K562 (cell line): ENCODE data around the gene VSIG2. TPM values are rescaled to one million over a fixed set of nuclear protein-coding genes. Genes with fewer than 3 reads are reported as not detected.

Source experiments
- ATAC-seq: fragments of 200-7000 bp; cut with Tn5 transposase; 3 replicates; pipeline ENCODE4 v1.9.1; 2020; ENCODE audit warnings: moderate library complexity
- BruUV-seq: library from RNA; stranded (reverse); fragments of 400-500 nt; replicated peaks from 2 replicates; lab custom pipeline; 2021; lab: Mats Ljungman, UMichigan
- CTCF ChIA-PET: fragments of 300-600 bp; formaldehyde crosslinking; extraction: SDS; loops from one replicate; lab custom pipeline; 2021; ENCODE audit warnings: low intra/inter-chr PET ratio; lab: Yijun Ruan, JAX
- POLR2A ChIA-PET: fragments of 300-600, 350-650 bp; sonication (Branson Sonifier 250); formaldehyde crosslinking; extraction: SDS; loops from one replicate; lab custom pipeline; 2021; ENCODE audit warnings: antibody characterized with exemption, inconsistent platforms; lab: Yijun Ruan, JAX
- DNase-seq, 4 experiments: peaks; one replicate each; pipeline versions ENCODE4 v3.0.0 to v3.0.0-alpha.2; 2011 to 2018; ENCODE audit warnings: low spot score in 3 of 4, mixed read lengths in 3 of 4; ENCODE audit errors: extremely low read depth in 1 of 4
- FAIRE-seq: peaks from 2 replicates; lab custom pipeline; 2011; peaks lifted over from hg19 to GRCh38; lab: Jason Lieb, UNC
- H2AFZ ChIP-seq: 2 replicates; pipeline ENCODE4 v1.6.0; 2011; ENCODE audit warnings: low read depth, low read length, control low read depth, inconsistent platforms
- H3K27ac ChIP-seq: fragments of 200-600 bp; 3 replicates; pipeline ENCODE4 v1.8.0; 2011; ENCODE audit warnings: low read depth, mild to moderate bottlenecking, control low read depth, inconsistent platforms, low read length, moderate library complexity, mixed read lengths; ENCODE audit errors: extremely low read depth
- H3K27me3 ChIP-seq, 2 experiments: fragments of 300-600 bp in 1 of 2; 2 replicates in 1 of 2; 3 replicates in 1 of 2; pipeline versions ENCODE4 v1.6.0 to v1.8.0; 2011; ENCODE audit warnings: inconsistent platforms in 2 of 2, low read length in 2 of 2, mild to moderate bottlenecking in 1 of 2, mixed read lengths in 1 of 2, moderate library complexity in 1 of 2; ENCODE audit not compliant: control insufficient read depth in 2 of 2, insufficient read depth in 2 of 2
- H3K36me3 ChIP-seq: fragments of 300-600 bp; 3 replicates; pipeline ENCODE4 v1.8.0; 2011; ENCODE audit warnings: mild to moderate bottlenecking, low read length, inconsistent platforms; ENCODE audit not compliant: control insufficient read depth, insufficient read depth
- H3K4me1 ChIP-seq, 2 experiments: fragments of 200-600 bp in 1 of 2; replicated peaks in 1 of 2; 2 replicates in 1 of 2; 3 replicates in 1 of 2; pipeline versions ENCODE4 v1.5.1 to v1.8.0; 2011; ENCODE audit warnings: inconsistent platforms in 2 of 2, low read length in 2 of 2, mild to moderate bottlenecking in 1 of 2, mixed read lengths in 1 of 2, moderate library complexity in 1 of 2; ENCODE audit not compliant: control insufficient read depth in 2 of 2, insufficient read depth in 2 of 2
- H3K4me2 ChIP-seq: 2 replicates; pipeline ENCODE4 v1.6.1; 2011; ENCODE audit warnings: low read length, control low read depth, inconsistent platforms, mixed read lengths; ENCODE audit not compliant: insufficient read depth
- H3K4me3 ChIP-seq: fragments of 200-600 bp; sonication (generic), shearing (Covaris generic); 2 replicates; pipeline ENCODE4 v1.5.1; 2016; ENCODE audit warnings: control low read depth, inconsistent platforms
- H3K79me2 ChIP-seq: fragments of 200-600 bp; 3 replicates; pipeline ENCODE4 v1.8.0; 2011; ENCODE audit warnings: low read length, inconsistent platforms; ENCODE audit not compliant: control insufficient read depth, insufficient read depth
- H3K9ac ChIP-seq, 2 experiments: 2 replicates each; pipeline versions ENCODE4 v1.6.0 to v1.6.1; 2011; ENCODE audit warnings: low read depth in 2 of 2, low read length in 2 of 2, control low read depth in 1 of 2, inconsistent platforms in 1 of 2, mild to moderate bottlenecking in 1 of 2, mixed read lengths in 1 of 2; ENCODE audit not compliant: insufficient read depth in 1 of 2
- H3K9me1 ChIP-seq: one replicate; pipeline ENCODE4 v1.6.0; 2011; ENCODE audit warnings: inconsistent platforms, mild to moderate bottlenecking, low read length, moderate library complexity; ENCODE audit not compliant: control insufficient read depth, insufficient read depth
- H3K9me3 ChIP-seq: replicated peaks from 2 replicates; pipeline ENCODE4 v1.5.1; 2011; ENCODE audit warnings: low read depth, low read length, inconsistent platforms; ENCODE audit not compliant: control insufficient read depth, insufficient read depth
- H4K20me1 ChIP-seq: replicated peaks from 2 replicates; pipeline ENCODE4 v1.6.1; 2011; ENCODE audit warnings: low read length, inconsistent platforms, mixed read lengths; ENCODE audit not compliant: control insufficient read depth, insufficient read depth
- CBX3 ChIP-seq, 2 experiments: IDR thresholded peaks; 1 replicate in 1 of 2; 2 replicates in 1 of 2; pipeline ENCODE4 v1.6.1; 2012; ENCODE audit warnings: inconsistent platforms in 2 of 2, low read length in 2 of 2, borderline replicate concordance in 1 of 2, control low read depth in 1 of 2
- EP400 ChIP-seq: fragments of 450-650 bp; IDR thresholded peaks from 2 replicates; pipeline ENCODE4 v1.6.1; 2017; ENCODE audit warnings: antibody characterized with exemption, mild to moderate bottlenecking, moderate library complexity
- HMGN3 ChIP-seq: IDR thresholded peaks from 2 replicates; pipeline ENCODE4 v1.6.1; 2011; ENCODE audit warnings: borderline replicate concordance, low read depth, mild to moderate bottlenecking, mixed read lengths, low read length; ENCODE audit not compliant: insufficient read length; ENCODE audit errors: extremely low read depth
- HNRNPK ChIP-seq: fragments of 200-400 bp; formaldehyde crosslinking; IDR thresholded peaks from one replicate; pipeline ENCODE4 v1.6.1; 2018; ENCODE audit warnings: mild to moderate bottlenecking, low read depth, low read length; ENCODE audit not compliant: poor library complexity, severe bottlenecking
- MTA1 ChIP-seq: fragments of 450-650 bp; IDR thresholded peaks from 2 replicates; pipeline ENCODE4 v1.6.1; 2017; ENCODE audit warnings: borderline replicate concordance
- PTTG1 ChIP-seq: fragments of 450-650 bp; IDR thresholded peaks from 2 replicates; pipeline ENCODE4 v1.6.1; 2016; ENCODE audit warnings: low read depth, mild to moderate bottlenecking, missing genetic modification characterization, missing compliant biosample characterization
- SIN3A ChIP-seq, 2 experiments: fragments of 150-350 bp in 1 of 2; IDR thresholded peaks; 2 replicates each; pipeline ENCODE4 v1.6.1; 2011 to 2016; ENCODE audit warnings: borderline replicate concordance in 2 of 2, low read depth in 2 of 2, low read length in 2 of 2, mild to moderate bottlenecking in 2 of 2, moderate library complexity in 2 of 2; ENCODE audit not compliant: control insufficient read depth in 1 of 2
- SMAD2 ChIP-seq: fragments of 150-350 bp; IDR thresholded peaks from 2 replicates; pipeline ENCODE4 v1.6.1; 2014; ENCODE audit warnings: low read depth, mild to moderate bottlenecking, low read length
- SRF ChIP-seq, 2 experiments: fragments of 250-450, 450-650 bp in 1 of 2; sonication (Bioruptor Pico) in 1 of 2; sonication (generic) in 1 of 2; formaldehyde crosslinking; IDR thresholded peaks; 2 replicates each; pipeline versions ENCODE4 v1.5.0 to v1.5.1; 2020 to 2022; ENCODE audit warnings: mild to moderate bottlenecking in 1 of 2, missing genetic modification reagents in 1 of 2
- ZFPM2 ChIP-seq: fragments of 250-450 bp; sonication (Bioruptor Pico); IDR thresholded peaks from 2 replicates; pipeline ENCODE4 v1.5.1; 2022; ENCODE audit warnings: mild to moderate bottlenecking
- ZNF644 ChIP-seq: fragments of 200-800 bp; sonication (Bioruptor generic); IDR thresholded peaks from 2 replicates; pipeline ENCODE4 v1.6.1; 2016; ENCODE audit warnings: low read depth, missing genetic modification characterization, missing compliant biosample characterization
- ZNF695 ChIP-seq: fragments of 450-650 bp; formaldehyde crosslinking; IDR thresholded peaks from 2 replicates; pipeline ENCODE4 v1.4.0; 2020; ENCODE audit warnings: mild to moderate bottlenecking, moderate library complexity
- ZNF785 ChIP-seq: fragments of 250-450 bp; sonication (Bioruptor Pico); IDR thresholded peaks from 2 replicates; pipeline ENCODE4 v1.4.0; 2020; ENCODE audit warnings: mild to moderate bottlenecking
- WGBS: fragments of 100-300 bp; shearing (Covaris generic); methylation state at CpG from one replicate; pipeline ENCODE4 v1.1.6; 2016; ENCODE audit warnings: low coverage, mixed read lengths; ENCODE audit not compliant: insufficient coverage; ENCODE audit errors: missing lambda C conversion rate; 5-methylcytosine and 5-hydroxymethylcytosine counted together
- in situ Hi-C: fragments of 300-500 bp; cut with MboI; formaldehyde crosslinking; loops from 4 replicates; pipeline ENCODE4 v1.15.0; 2018; ENCODE audit warnings: inconsistent platforms, mixed read lengths
- intact Hi-C: fragments of 100-400 bp; cut with micrococcal nuclease; formaldehyde crosslinking; loops from 2 replicates; pipeline ENCODE4 v1.14.2; 2022
- polyA plus RNA-seq, 8 experiments: library from polyadenylated mRNA; depleted of rRNA in 4 of 8; stranded (reverse) in 5 of 8; unstranded in 3 of 8; fragments of >200 nt; fragmentation: Nextera tagmentation in 2 of 8; fragmentation: Illumina TruSeq in 1 of 8; extraction: Ambion mirVana in 2 of 8; extraction: Trizol in 1 of 8; gene quantifications; 2 replicates each; pipeline versions ENCODE4 v1.2.1 to v1.2.3, GENCODE V29; 2011 to 2014; ENCODE audit warnings: inconsistent platforms in 1 of 8, missing spikeins in 1 of 8
- total RNA-seq, 7 experiments: library from RNA; depleted of rRNA in 6 of 7; stranded (reverse); fragments of >200 nt in 6 of 7; fragmentation: Illumina TruSeq in 2 of 7; extraction: Trizol in 2 of 7; gene quantifications; 2 replicates each; pipeline versions ENCODE4 v1.2.1 to v1.2.3, GENCODE V29; 2011 to 2021; ENCODE audit warnings: low replicate concordance in 1 of 7
- TF ChIP-seq, protein P1 (sequence below): fragments of 450-650 bp; IDR thresholded peaks from 2 replicates; pipeline ENCODE4 v1.6.1; 2016; ENCODE audit warnings: mild to moderate bottlenecking
- TF ChIP-seq, protein P2 (sequence below): fragments of 250-450 bp; sonication (Bioruptor Pico); IDR thresholded peaks from 2 replicates; pipeline ENCODE4 v1.8.0; 2022; ENCODE audit warnings: inconsistent platforms, mild to moderate bottlenecking, moderate library complexity, borderline replicate concordance
- TF ChIP-seq, protein P3 (sequence below): fragments of 250-450 bp; sonication (Bioruptor Pico); IDR thresholded peaks from 2 replicates; pipeline ENCODE4 v1.5.0; 2021
- TF ChIP-seq, protein P4 (sequence below): fragments of 250-450 bp; sonication (Bioruptor Pico); IDR thresholded peaks from 2 replicates; pipeline ENCODE4 v1.8.0; 2021; ENCODE audit warnings: mild to moderate bottlenecking, moderate library complexity

Gene VSIG2
- total and polyA plus RNA-seq, 9 of the 15 experiments (the other 6 are each of a cell fraction or from before 2014, with no cell fraction given): not detected

DNA sequence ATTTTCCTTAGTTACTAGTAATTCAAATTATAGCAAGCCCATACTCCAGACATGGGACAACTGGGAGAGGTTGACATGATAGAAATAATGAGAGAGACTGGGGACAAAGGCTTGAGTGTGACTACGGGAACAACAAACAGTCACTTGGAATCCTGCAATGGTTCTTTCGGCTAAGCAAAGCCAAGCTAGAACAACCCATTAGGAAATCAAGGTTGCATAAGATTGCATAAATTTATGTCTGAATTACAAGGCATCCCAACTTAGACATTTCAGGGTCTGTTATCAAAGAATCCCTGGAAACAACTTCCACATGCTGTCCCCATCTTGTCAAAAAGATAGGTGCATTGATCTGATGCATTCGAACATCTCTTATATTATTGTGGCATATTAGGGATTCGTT, 22.5 kb downstream of the VSIG2 start:
- Histone ChIP-seq H3K27me3 (peaks cover 14 to 31% of the 10 kb centered on the region in 2 experiments), H3K9me1 (no peaks in the 10 kb centered on the region), H4K20me1 (0 out of 2 replicates have a peak, but pooled peaks cover 1% of the 10 kb centered on the region), H3K9ac (no peak overlapping the region), H3K36me3 (no peaks in the 10 kb centered on the region), H3K4me3 (no peak overlapping the region), H3K9me3 (no peaks in the 10 kb centered on the region), H3K4me1 (no peaks in the 10 kb centered on the region; a peak in 1 of 5 replicates), H3K27ac (no peak overlapping the region), H3K79me2 (no peaks in the 10 kb centered on the region), H3K4me2 (no peak overlapping the region), H2AFZ (no peak overlapping the region)
- ATAC-seq (no peak), FAIRE-seq (no peak), DNase-seq (no peak)
- in situ Hi-C loops (no loop called here), intact Hi-C loops (no loop called here)
- POLR2A ChIA-PET: no interaction called here
- WGBS: 1% methylated on average over 4 of the region's 4 CpGs
- CTCF ChIA-PET: no interaction called here
- BruUV-seq: no TSS peak
- TF ChIP-seq, protein P1, sequence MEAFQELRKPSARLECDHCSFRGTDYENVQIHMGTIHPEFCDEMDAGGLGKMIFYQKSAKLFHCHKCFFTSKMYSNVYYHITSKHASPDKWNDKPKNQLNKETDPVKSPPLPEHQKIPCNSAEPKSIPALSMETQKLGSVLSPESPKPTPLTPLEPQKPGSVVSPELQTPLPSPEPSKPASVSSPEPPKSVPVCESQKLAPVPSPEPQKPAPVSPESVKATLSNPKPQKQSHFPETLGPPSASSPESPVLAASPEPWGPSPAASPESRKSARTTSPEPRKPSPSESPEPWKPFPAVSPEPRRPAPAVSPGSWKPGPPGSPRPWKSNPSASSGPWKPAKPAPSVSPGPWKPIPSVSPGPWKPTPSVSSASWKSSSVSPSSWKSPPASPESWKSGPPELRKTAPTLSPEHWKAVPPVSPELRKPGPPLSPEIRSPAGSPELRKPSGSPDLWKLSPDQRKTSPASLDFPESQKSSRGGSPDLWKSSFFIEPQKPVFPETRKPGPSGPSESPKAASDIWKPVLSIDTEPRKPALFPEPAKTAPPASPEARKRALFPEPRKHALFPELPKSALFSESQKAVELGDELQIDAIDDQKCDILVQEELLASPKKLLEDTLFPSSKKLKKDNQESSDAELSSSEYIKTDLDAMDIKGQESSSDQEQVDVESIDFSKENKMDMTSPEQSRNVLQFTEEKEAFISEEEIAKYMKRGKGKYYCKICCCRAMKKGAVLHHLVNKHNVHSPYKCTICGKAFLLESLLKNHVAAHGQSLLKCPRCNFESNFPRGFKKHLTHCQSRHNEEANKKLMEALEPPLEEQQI: no peak
- TF ChIP-seq ZNF785 (CRISPR knock-in tag): no peak
- no peak for TF ChIP-seq ZFPM2 (CRISPR knock-in tag)
- no peak for TF ChIP-seq ZNF695 (CRISPR knock-in tag)
- TF ChIP-seq, protein P2, sequence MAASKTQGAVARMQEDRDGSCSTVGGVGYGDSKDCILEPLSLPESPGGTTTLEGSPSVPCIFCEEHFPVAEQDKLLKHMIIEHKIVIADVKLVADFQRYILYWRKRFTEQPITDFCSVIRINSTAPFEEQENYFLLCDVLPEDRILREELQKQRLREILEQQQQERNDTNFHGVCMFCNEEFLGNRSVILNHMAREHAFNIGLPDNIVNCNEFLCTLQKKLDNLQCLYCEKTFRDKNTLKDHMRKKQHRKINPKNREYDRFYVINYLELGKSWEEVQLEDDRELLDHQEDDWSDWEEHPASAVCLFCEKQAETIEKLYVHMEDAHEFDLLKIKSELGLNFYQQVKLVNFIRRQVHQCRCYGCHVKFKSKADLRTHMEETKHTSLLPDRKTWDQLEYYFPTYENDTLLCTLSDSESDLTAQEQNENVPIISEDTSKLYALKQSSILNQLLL (CRISPR knock-in tag): no peak
- TF ChIP-seq, protein P3, sequence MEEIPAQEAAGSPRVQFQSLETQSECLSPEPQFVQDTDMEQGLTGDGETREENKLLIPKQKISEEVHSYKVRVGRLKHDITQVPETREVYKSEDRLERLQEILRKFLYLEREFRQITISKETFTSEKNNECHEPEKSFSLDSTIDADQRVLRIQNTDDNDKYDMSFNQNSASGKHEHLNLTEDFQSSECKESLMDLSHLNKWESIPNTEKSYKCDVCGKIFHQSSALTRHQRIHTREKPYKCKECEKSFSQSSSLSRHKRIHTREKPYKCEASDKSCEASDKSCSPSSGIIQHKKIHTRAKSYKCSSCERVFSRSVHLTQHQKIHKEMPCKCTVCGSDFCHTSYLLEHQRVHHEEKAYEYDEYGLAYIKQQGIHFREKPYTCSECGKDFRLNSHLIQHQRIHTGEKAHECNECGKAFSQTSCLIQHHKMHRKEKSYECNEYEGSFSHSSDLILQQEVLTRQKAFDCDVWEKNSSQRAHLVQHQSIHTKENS (CRISPR knock-in tag): no peak
- TF ChIP-seq SMAD2: no peak
- no peak for TF ChIP-seq HMGN3
- no peak for TF ChIP-seq CBX3 (IDR thresholded peaks at IDR 0.05; ENCODE audit: borderline replicate concordance in 1 of 2, low read length in 2 of 2)
- TF ChIP-seq EP400: no peak
- TF ChIP-seq MTA1: no peak
- TF ChIP-seq, protein P4, sequence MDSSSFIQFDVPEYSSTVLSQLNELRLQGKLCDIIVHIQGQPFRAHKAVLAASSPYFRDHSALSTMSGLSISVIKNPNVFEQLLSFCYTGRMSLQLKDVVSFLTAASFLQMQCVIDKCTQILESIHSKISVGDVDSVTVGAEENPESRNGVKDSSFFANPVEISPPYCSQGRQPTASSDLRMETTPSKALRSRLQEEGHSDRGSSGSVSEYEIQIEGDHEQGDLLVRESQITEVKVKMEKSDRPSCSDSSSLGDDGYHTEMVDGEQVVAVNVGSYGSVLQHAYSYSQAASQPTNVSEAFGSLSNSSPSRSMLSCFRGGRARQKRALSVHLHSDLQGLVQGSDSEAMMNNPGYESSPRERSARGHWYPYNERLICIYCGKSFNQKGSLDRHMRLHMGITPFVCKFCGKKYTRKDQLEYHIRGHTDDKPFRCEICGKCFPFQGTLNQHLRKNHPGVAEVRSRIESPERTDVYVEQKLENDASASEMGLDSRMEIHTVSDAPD (CRISPR knock-in tag): no peak
- no peak for TF ChIP-seq HNRNPK
- no peak for TF ChIP-seq ZNF644 (tag)
- TF ChIP-seq SRF (CRISPR knock-in tag; IDR thresholded peaks at IDR 0.05): no peak
- no peak for TF ChIP-seq PTTG1 (tag)
- no peak for TF ChIP-seq SIN3A (IDR thresholded peaks at IDR 0.05; ENCODE audit: borderline replicate concordance in 2 of 2, control insufficient read depth in 1 of 2, low read depth in 2 of 2, low read length in 2 of 2)
